AG04450 (cell line): ENCODE measurements around the gene ARHGAP8. TPM values are rescaled to one million over a fixed set of nuclear protein-coding genes. Genes with fewer than 3 reads are reported as not detected.

ENCODE experiments used
- CTCF ChIA-PET: fragments of 300-600, 350-600 bp; formaldehyde crosslinking; extraction: SDS; loops from one replicate; lab custom pipeline; 2022; ENCODE audit warnings: antibody characterized with exemption, inconsistent platforms; lab: Charles Lee
- POLR2A ChIA-PET: fragments of 350-600 bp; formaldehyde crosslinking; extraction: SDS; loops from one replicate; lab custom pipeline; 2021; ENCODE audit warnings: antibody characterized with exemption, inconsistent platforms; lab: Yijun Ruan, JAX
- DNase-seq: peaks from one replicate; pipeline ENCODE4 v3.0.0-alpha.2; 2011; ENCODE audit warnings: low read depth, low spot score
- H3K27ac ChIP-seq: one replicate; pipeline ENCODE4 v1.5.1; 2012; ENCODE audit warnings: low read depth, low read length, control low read depth
- H3K27me3 ChIP-seq: one replicate; pipeline ENCODE4 v1.6.0; 2012; ENCODE audit warnings: low read length; ENCODE audit not compliant: control insufficient read depth, insufficient read depth
- H3K4me3 ChIP-seq: 2 replicates; pipeline ENCODE4 v1.5.1; 2011; ENCODE audit warnings: mild to moderate bottlenecking, low read depth, low read length, control low read depth
- H3K9me3 ChIP-seq: 2 replicates; pipeline ENCODE4 v1.5.1; 2012; ENCODE audit warnings: low read length; ENCODE audit not compliant: control insufficient read depth, insufficient read depth
- polyA plus RNA-seq: library from polyadenylated mRNA; depleted of rRNA; stranded (reverse); fragments of >200 nt; gene quantifications from 2 replicates; pipeline ENCODE4 v1.2.3, GENCODE V29; 2011
- TF ChIP-seq, protein P1 (sequence below): IDR thresholded peaks from 2 replicates; pipeline ENCODE4 v1.5.1; 2011; ENCODE audit warnings: low read depth, low read length, control low read depth, inconsistent platforms

Gene ARHGAP8
- polyA plus RNA-seq, 1 experiment = 0.16 TPM

DNA sequence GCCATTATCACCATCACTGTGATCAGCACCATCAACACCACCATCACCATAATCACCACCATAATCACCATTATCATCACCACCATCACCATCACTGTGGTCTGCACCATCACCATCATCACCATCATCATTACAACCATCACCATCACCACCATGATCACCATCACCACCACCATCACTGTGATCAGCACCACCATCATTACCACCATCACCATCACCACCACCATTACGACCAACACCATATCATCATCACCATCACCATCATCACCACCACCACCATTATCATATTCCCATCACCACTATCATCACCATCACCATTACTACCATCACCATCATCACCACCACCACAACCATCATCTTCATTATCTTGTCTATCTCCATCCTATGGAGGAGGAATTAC lies 132.2 kb downstream of the ARHGAP8 start:
- DNase-seq = no peak
- Histone ChIP-seq H3K27ac (no peak overlapping the region), H3K4me3 (no peak overlapping the region), H3K27me3 (peaks cover 5% of the 10 kb centered on the region), H3K9me3 (peaks cover 10% of the 10 kb centered on the region; the same call in 1 of the 2 replicates)
- ChIA-PET POLR2A (no interaction called here), CTCF (no interaction called here)
- TF ChIP-seq, protein P1, sequence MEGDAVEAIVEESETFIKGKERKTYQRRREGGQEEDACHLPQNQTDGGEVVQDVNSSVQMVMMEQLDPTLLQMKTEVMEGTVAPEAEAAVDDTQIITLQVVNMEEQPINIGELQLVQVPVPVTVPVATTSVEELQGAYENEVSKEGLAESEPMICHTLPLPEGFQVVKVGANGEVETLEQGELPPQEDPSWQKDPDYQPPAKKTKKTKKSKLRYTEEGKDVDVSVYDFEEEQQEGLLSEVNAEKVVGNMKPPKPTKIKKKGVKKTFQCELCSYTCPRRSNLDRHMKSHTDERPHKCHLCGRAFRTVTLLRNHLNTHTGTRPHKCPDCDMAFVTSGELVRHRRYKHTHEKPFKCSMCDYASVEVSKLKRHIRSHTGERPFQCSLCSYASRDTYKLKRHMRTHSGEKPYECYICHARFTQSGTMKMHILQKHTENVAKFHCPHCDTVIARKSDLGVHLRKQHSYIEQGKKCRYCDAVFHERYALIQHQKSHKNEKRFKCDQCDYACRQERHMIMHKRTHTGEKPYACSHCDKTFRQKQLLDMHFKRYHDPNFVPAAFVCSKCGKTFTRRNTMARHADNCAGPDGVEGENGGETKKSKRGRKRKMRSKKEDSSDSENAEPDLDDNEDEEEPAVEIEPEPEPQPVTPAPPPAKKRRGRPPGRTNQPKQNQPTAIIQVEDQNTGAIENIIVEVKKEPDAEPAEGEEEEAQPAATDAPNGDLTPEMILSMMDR = no peak

DNA sequence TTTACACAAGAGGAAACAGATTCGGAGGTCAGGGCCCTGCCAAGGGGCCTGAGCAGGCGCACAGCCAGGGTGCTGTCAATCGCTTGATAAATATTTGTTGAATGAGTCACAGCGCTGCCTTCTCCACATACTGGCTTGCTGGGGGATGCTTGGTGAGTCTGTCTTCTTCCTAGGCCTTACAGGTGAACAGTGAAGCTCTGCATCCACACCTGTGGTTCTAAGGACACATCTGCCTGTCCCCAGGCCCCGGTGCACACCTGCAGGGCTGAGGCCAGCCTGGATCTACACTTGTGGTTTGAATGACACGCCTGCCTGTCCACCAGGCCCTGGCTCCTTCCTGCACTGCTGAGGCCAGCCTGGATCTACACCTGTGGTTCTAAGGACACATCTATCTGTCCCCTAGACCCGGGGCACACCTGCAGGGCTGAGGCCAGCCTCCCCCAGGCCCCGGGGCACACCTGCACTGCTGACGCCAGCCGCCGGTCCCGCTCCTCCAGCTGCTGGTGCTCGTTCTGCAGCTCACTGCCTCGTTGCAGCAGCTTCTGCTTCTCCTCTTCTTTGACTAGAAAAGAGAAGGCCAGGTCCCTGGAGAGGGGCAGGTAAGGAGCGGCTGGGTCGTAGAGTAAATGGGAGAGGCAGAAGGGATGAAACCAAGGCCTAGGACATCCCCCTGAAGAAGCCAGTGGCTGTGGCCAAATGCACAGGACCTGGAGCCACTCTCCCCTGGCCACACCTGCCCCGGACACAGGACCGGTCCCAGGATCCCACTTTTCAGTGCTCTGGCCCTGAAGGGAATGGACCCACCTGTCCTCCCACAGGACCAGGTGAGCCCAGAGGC lies 132.8 kb downstream of the ARHGAP8 start:
- ChIA-PET POLR2A (no interaction called here), CTCF (no interaction called here)
- Histone ChIP-seq H3K27me3 (peaks cover 5% of the 10 kb centered on the region), H3K9me3 (peaks cover 10% of the 10 kb centered on the region; the same call in 1 of the 2 replicates), H3K27ac (no peak overlapping the region), H3K4me3 (no peak overlapping the region)
- DNase-seq = no peak
- TF ChIP-seq, protein P1 = no peak

DNA sequence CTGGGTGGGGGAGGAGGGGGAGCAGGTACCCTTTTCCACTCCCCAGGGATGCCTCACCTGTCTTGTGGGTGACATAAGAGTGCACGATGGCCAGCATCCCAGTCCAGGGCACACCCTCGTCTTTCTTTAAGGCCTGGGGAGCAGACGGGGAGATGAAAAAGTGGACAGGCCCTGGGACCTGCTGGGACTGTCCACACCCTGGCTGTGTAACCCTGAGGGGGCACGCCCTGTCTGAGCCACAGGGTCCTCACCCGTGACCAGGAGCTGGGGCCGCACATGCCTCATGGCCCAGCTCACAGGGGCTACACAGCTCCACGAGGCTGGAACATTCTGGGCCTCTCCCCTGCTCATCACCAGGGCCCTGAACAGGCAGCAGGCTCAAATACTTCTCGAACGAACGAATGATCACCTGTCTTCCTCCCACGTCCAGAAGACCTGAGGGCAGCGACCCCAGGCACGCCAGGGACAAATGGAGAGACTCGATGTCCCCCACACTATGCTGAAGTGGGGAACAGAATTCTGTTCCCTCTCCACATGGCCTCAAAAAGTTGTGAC lies 133.5 kb downstream of the ARHGAP8 start:
- Histone ChIP-seq H3K9me3 (peaks cover 10% of the 10 kb centered on the region; the same call in 1 of the 2 replicates), H3K27ac (no peak overlapping the region), H3K27me3 (peaks cover 5% of the 10 kb centered on the region), H3K4me3 (no peak overlapping the region)
- CTCF ChIA-PET = no interaction called here
- TF ChIP-seq, protein P1 = no peak
- POLR2A ChIA-PET = no interaction called here
- DNase-seq = no peak

DNA sequence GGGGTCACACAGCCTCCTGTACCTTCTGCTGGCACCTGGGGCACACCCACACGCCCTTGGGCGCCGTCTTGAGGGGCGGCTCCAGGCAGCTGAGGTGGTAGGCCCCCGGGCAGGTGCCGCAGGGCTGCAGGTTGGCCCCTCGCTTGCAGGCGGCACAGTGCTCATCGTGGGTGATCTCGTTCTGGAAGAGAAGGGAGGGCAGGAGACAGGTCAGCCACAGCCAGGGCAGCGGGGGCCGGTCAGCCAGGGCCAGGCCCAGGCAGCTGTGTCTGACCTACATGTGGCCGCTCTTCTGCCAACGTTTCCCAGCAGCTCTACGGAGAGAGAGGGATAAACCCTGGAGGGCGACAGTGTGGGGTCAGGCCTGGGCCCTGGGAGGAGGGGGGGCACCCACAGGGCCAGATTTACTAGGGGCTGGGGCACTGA lies 135.6 kb downstream of the ARHGAP8 start:
- Histone ChIP-seq H3K9me3 (peaks cover 10% of the 10 kb centered on the region; the same call in 1 of the 2 replicates), H3K27ac (no peak overlapping the region), H3K27me3 (peaks cover 3% of the 10 kb centered on the region), H3K4me3 (no peak overlapping the region)
- ChIA-PET CTCF (no interaction called here), POLR2A (no interaction called here)
- TF ChIP-seq, protein P1 = no peak
- no peak for DNase-seq
